Measurements from ENCODE around the gene MRPL20. TPM values are rescaled to one million over a fixed set of nuclear protein-coding genes. Genes with fewer than 3 reads are reported as not detected.
"Not testable (repeated sequence)": the region's sequence is repeated elsewhere in the genome, so short reads cannot be mapped to it uniquely, and the experiment has no call there.

MRPL20 gene
- total and polyA plus RNA-seq, 4 donors = 47.8 to 170 (median 74.0) TPM

- 95% methylated on average over 8 of the region's 8 CpGs for WGBS
- no peaks in the 10 kb centered on the region for H3K27me3 ChIP-seq (ENCODE audit: control insufficient read depth in 4 of 4, insufficient read depth in 4 of 4, low read length in 3 of 4)
These were observed 21.2 kb downstream of the MRPL20 start for GRCh38 chr1:1385931-1386330.

GRCh38 chr1:1385339-1385738, 21.8 kb downstream of the MRPL20 start:
- not testable (repeated sequence) for H3K27me3 ChIP-seq (ENCODE audit: control insufficient read depth in 4 of 4, insufficient read depth in 4 of 4, low read length in 3 of 4); H3K9me3 ChIP-seq (ENCODE audit: control insufficient read depth in 4 of 4, low read length in 3 of 4); H3K27ac ChIP-seq (ENCODE audit: low read depth in 1 of 2, low read length in 2 of 2); H3K4me3 ChIP-seq (ENCODE audit: low read depth in 1 of 3, low read length in 3 of 3); H3K9ac ChIP-seq (ENCODE audit: low read depth in 1 of 2, low read length in 2 of 2); DNase-seq (ENCODE audit: low spot score)
- peaks cover 0 to 15% (median 8%) of the 10 kb centered on the region in 4 donors for H3K4me1 ChIP-seq (ENCODE audit: control insufficient read depth in 4 of 4, insufficient read depth in 4 of 4, low read length in 3 of 4)
- H3K36me3 ChIP-seq (ENCODE audit: control insufficient read depth in 4 of 4, insufficient read depth in 3 of 4, low read depth in 1 of 4, low read length in 3 of 4) = peaks cover 30 to 47% (median 34%) of the 10 kb centered on the region in 4 donors
- 95% methylated on average over 29 of the region's 29 CpGs for WGBS

More at GRCh38 chr1:1385931-1386330, 21.2 kb downstream of the MRPL20 start:
- no peak for TF ChIP-seq HNF4A (conservative IDR thresholded peaks at IDR 0.05)
- no peak for TF ChIP-seq GABPA (IDR thresholded peaks at IDR 0.05 in 1 of 2, conservative IDR thresholded peaks at IDR 0.05 in 1 of 2)
- H3K9me3 ChIP-seq (ENCODE audit: control insufficient read depth in 4 of 4, low read length in 3 of 4) = no peaks in the 10 kb centered on the region
- H3K4me3 ChIP-seq (ENCODE audit: low read depth in 1 of 3, low read length in 3 of 3) = no peak overlapping the region
- no peak for DNase-seq (ENCODE audit: low spot score)
- H3K4me1 ChIP-seq (ENCODE audit: control insufficient read depth in 4 of 4, insufficient read depth in 4 of 4, low read length in 3 of 4) = peaks cover 0 to 15% (median 8%) of the 10 kb centered on the region in 4 donors
- H3K9ac ChIP-seq (ENCODE audit: low read depth in 1 of 2, low read length in 2 of 2) = no peak overlapping the region
- peaks cover 30 to 53% (median 40%) of the 10 kb centered on the region in 4 donors for H3K36me3 ChIP-seq (ENCODE audit: control insufficient read depth in 4 of 4, insufficient read depth in 3 of 4, low read depth in 1 of 4, low read length in 3 of 4)
- H3K27ac ChIP-seq (ENCODE audit: low read depth in 1 of 2, low read length in 2 of 2) = no peak overlapping the region

GRCh38 chr1:1381294-1381693, 25.8 kb downstream of the MRPL20 start:
- Histone ChIP-seq H3K9me3 (ENCODE audit: control insufficient read depth in 4 of 4, low read length in 3 of 4) (no peaks in the 10 kb centered on the region), H3K9ac (ENCODE audit: low read depth in 1 of 2, low read length in 2 of 2) (no peak overlapping the region), H3K36me3 (ENCODE audit: control insufficient read depth in 4 of 4, insufficient read depth in 3 of 4, low read depth in 1 of 4, low read length in 3 of 4) (peaks cover 5 to 9% (median 8%) of the 10 kb centered on the region in 4 donors), H3K4me1 (ENCODE audit: control insufficient read depth in 4 of 4, insufficient read depth in 4 of 4, low read length in 3 of 4) (peaks cover 0 to 17% (median 8%) of the 10 kb centered on the region in 4 donors), H3K27me3 (ENCODE audit: control insufficient read depth in 4 of 4, insufficient read depth in 4 of 4, low read length in 3 of 4) (no peaks in the 10 kb centered on the region), H3K27ac (ENCODE audit: low read depth in 1 of 2, low read length in 2 of 2) (no peak overlapping the region), H3K4me3 (ENCODE audit: low read depth in 1 of 3, low read length in 3 of 3) (no peak overlapping the region)
- TF ChIP-seq YY1 (IDR thresholded peaks at IDR 0.05) (no peak), HNF4A (conservative IDR thresholded peaks at IDR 0.05) (no peak), HNF4G (IDR thresholded peaks at IDR 0.05) (no peak)
- WGBS = 80% methylated on average over 8 of the region's 8 CpGs
- DNase-seq (ENCODE audit: low spot score) = no peak

- TF ChIP-seq FOXA1 (IDR thresholded peaks at IDR 0.05) = no peak
- no peak for TF ChIP-seq ZBTB33 (IDR thresholded peaks at IDR 0.05)
- no peak for TF ChIP-seq HNF4A (conservative IDR thresholded peaks at IDR 0.05)
- no peak for TF ChIP-seq EGR1 (IDR thresholded peaks at IDR 0.05; ENCODE audit: low read depth in 2 of 2)
- TF ChIP-seq RXRA (IDR thresholded peaks at IDR 0.05) = no peak
- no peak for TF ChIP-seq NR2F2 (IDR thresholded peaks at IDR 0.05)
- TF ChIP-seq ATF3 (IDR thresholded peaks at IDR 0.05) = no peak
- TF ChIP-seq HNF4G (IDR thresholded peaks at IDR 0.05) = no peak
- Histone ChIP-seq H3K9ac (ENCODE audit: low read depth in 1 of 2, low read length in 2 of 2) (no peak overlapping the region), H3K27ac (ENCODE audit: low read depth in 1 of 2, low read length in 2 of 2) (no peak overlapping the region), H3K4me1 (ENCODE audit: control insufficient read depth in 4 of 4, insufficient read depth in 4 of 4, low read length in 3 of 4) (peaks cover 0 to 21% (median 11%) of the 10 kb centered on the region in 4 donors), H3K9me3 (ENCODE audit: control insufficient read depth in 4 of 4, low read length in 3 of 4) (no peaks in the 10 kb centered on the region), H3K36me3 (ENCODE audit: control insufficient read depth in 4 of 4, insufficient read depth in 3 of 4, low read depth in 1 of 4, low read length in 3 of 4) (peaks cover under 1 to 5% (median 3%) of the 10 kb centered on the region in 4 donors), H3K27me3 (ENCODE audit: control insufficient read depth in 4 of 4, insufficient read depth in 4 of 4, low read length in 3 of 4) (no peaks in the 10 kb centered on the region), H3K4me3 (ENCODE audit: low read depth in 1 of 3, low read length in 3 of 3) (no peak overlapping the region)
- DNase-seq (ENCODE audit: low spot score) = no peak
- 95% methylated on average over 16 of the region's 16 CpGs for WGBS
These were observed 26.2 kb downstream of the MRPL20 start for GRCh38 chr1:1380860-1381259.

Data from liver (tissue), 9 donors.